ENCODE data around the gene BLOC1S4.

DNA sequence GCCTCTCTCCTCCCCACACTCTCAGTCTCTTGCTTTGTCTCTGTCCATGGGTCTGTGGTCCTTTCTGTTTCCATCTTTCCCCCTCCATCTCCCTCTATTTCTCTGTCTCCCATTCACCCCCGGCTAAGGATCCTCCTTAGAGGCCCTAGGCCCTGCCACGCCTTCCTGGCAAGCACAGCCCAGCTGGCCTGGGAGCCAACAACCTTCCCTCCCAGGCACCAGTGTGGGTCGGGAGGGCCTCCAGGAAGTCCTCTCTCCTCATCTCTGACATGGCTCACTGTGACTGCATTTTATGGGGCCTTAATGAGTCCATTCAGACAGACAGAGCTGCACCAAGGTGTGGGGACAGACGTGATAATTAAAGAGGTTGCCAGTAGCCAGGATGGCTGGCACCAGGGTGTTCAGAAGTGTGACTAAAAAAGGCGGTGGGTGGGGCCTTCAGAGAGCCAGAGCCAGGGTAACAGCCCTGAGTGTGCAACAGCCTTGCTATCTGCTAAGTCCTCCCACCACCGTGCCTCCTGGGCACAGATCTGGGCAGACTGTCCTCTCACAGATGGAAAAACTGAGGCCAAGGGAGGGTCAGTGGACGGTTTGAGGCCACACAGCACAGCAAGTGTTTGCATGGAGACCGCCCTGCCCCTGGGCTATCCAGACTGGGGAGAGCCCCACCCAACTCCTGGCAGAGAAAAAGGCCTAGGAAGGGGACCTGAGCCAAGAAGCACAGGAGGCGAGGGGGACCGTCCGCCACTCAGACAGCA lies 31.5 kb downstream of the BLOC1S4 start:
- TF ChIP-seq POLR2AphosphoS5 (IDR thresholded peaks at IDR 0.05; ENCODE audit: low read depth) (no peak), EZH2 (IDR thresholded peaks at IDR 0.05; ENCODE audit: low read depth, unreplicated experiment) (no peak), CREB1 (CRISPR knock-in tag; IDR thresholded peaks at IDR 0.05; ENCODE audit: low read depth) (no peak)

Data from GM23338 (cell line).